COLO668 (cell line): ENCODE measurements around the gene CKAP2.
A peak's percentile ranks its signal among the peaks of the same experiment; 100 is the strongest.
"Not testable (repeated sequence)": the region's sequence is repeated elsewhere in the genome, so short reads cannot be mapped to it uniquely, and the experiment has no call there.

Source experiments
- DNase-seq: peaks from one replicate; lab custom pipeline; 2025; ENCODE audit not compliant: unreplicated experiment; lab: John Stamatoyannopoulos, UW

CKAP2 gene

GRCh38 chr13:52454820-52455676, at the start of gene CKAP2:
Gene CKAP2, plus strand, starts transcription at chr13:52455478. Its CDS starts 79 bp downstream, at chr13:52455557.
- peak; percentile 99 for DNase-seq

GRCh38 chr13:52405767-52406494, 49.3 kb upstream of the CKAP2 start, which contains the start of gene THSD1:
Gene THSD1, minus strand, starts transcription at chr13:52406172. Its CDS starts 3,572 bp downstream, at chr13:52402600.
- peak; percentile 75 for DNase-seq

GRCh38 chr13:52406629-52407028, 48.6 kb upstream of the CKAP2 start:
- DNase-seq, result no peak

GRCh38 chr13:52407436-52407835, 47.8 kb upstream of the CKAP2 start:
- not testable (repeated sequence) for DNase-seq

GRCh38 chr13:52408071-52408658, 47.1 kb upstream of the CKAP2 start:
- DNase-seq, result not testable (repeated sequence)

- DNase-seq, result no peak
Observed at GRCh38 chr13:52411629-52412028, 43.6 kb upstream of the CKAP2 start.

- no peak for DNase-seq
Observed at GRCh38 chr13:52412128-52412527, 43.1 kb upstream of the CKAP2 start.

- no peak for DNase-seq
Observed at GRCh38 chr13:52414051-52414450, 41.2 kb upstream of the CKAP2 start.

- DNase-seq, result no peak
Observed at GRCh38 chr13:52414963-52415362, 40.3 kb upstream of the CKAP2 start.

- no peak for DNase-seq
Observed at GRCh38 chr13:52419080-52419479, 36.2 kb upstream of the CKAP2 start.

GRCh38 chr13:52421216-52421615, 34.1 kb upstream of the CKAP2 start:
- no peak for DNase-seq

- DNase-seq, result no peak
Observed at GRCh38 chr13:52428295-52428694, 27.0 kb upstream of the CKAP2 start.

GRCh38 chr13:52432456-52432855, 22.8 kb upstream of the CKAP2 start:
- no peak for DNase-seq

GRCh38 chr13:52446265-52446664, 9.0 kb upstream of the CKAP2 start:
- DNase-seq, result no peak

- peak; percentile 27 for DNase-seq
Observed at GRCh38 chr13:52447354-52447753, 7.9 kb upstream of the CKAP2 start.

GRCh38 chr13:52447815-52448552, 7.3 kb upstream of the CKAP2 start:
- DNase-seq, result no peak

- no peak for DNase-seq
Observed at GRCh38 chr13:52449331-52450011, 5.8 kb upstream of the CKAP2 start.

GRCh38 chr13:52450012-52450792, 5.1 kb upstream of the CKAP2 start, which contains the start of gene VPS36:
Gene VPS36, minus strand, starts transcription at chr13:52450634. Its CDS starts 40 bp downstream, at chr13:52450594.
- DNase-seq, result peak; percentile 100

- DNase-seq, result no peak
Observed at GRCh38 chr13:52450793-52451116, 4.5 kb upstream of the CKAP2 start.
